GM23338 (cell line): Measurements from ENCODE around the gene RPS2.

Experiments
- CREB1 ChIP-seq: fragments of 250-450 bp; sonication (Bioruptor Pico); IDR thresholded peaks from 2 replicates; pipeline ENCODE4 v1.5.0; 2020; ENCODE audit warnings: low read depth, mild to moderate bottlenecking, moderate library complexity
- EZH2 ChIP-seq: fragments of 200-600 bp; sonication (generic); IDR thresholded peaks from one replicate; pipeline ENCODE4 v1.8.0; 2017; ENCODE audit warnings: antibody characterized with exemption, mild to moderate bottlenecking, low read depth; ENCODE audit not compliant: unreplicated experiment
- EZH2phosphoT487 ChIP-seq: fragments of 200-600 bp; sonication (generic); IDR thresholded peaks from one replicate; pipeline ENCODE4 v1.8.1; 2018; ENCODE audit warnings: antibody characterized with exemption; ENCODE audit not compliant: unreplicated experiment
- JUNB ChIP-seq: IDR thresholded peaks from one replicate; pipeline ENCODE4 v1.6.1; 2016; ENCODE audit warnings: antibody characterized with exemption; ENCODE audit not compliant: unreplicated experiment
- POLR2AphosphoS5 ChIP-seq: IDR thresholded peaks from 2 replicates; pipeline ENCODE4 v1.6.1; 2016; ENCODE audit warnings: antibody characterized with exemption, low read depth
- STAT1 ChIP-seq: IDR thresholded peaks from one replicate; pipeline ENCODE4 v1.6.1; 2016; ENCODE audit warnings: antibody characterized with exemption; ENCODE audit not compliant: unreplicated experiment
- TF ChIP-seq, protein P1 (sequence below), 2 experiments: fragments of 200-600 bp in 1 of 2; sonication (generic) in 1 of 2; conservative IDR thresholded peaks; 2 replicates each; pipeline versions ENCODE4 v1.5.1 to v1.6.1; 2016 to 2017; ENCODE audit warnings: antibody characterized with exemption in 2 of 2, low read depth in 2 of 2, mild to moderate bottlenecking in 2 of 2, moderate library complexity in 1 of 2
- TF ChIP-seq, protein P2 (sequence below): fragments of 250-450 bp; sonication (Bioruptor Pico); IDR thresholded peaks from 2 replicates; pipeline ENCODE4 v1.5.0; 2020; ENCODE audit warnings: mild to moderate bottlenecking, moderate library complexity
- TF ChIP-seq, protein P3 (sequence below): IDR thresholded peaks from 2 replicates; pipeline ENCODE4 v1.6.1; 2016; ENCODE audit warnings: antibody characterized with exemption
- TF ChIP-seq, protein P4 (sequence below): IDR thresholded peaks from one replicate; pipeline ENCODE4 v1.6.1; 2018; ENCODE audit warnings: antibody characterized with exemption; ENCODE audit not compliant: unreplicated experiment

DNA sequence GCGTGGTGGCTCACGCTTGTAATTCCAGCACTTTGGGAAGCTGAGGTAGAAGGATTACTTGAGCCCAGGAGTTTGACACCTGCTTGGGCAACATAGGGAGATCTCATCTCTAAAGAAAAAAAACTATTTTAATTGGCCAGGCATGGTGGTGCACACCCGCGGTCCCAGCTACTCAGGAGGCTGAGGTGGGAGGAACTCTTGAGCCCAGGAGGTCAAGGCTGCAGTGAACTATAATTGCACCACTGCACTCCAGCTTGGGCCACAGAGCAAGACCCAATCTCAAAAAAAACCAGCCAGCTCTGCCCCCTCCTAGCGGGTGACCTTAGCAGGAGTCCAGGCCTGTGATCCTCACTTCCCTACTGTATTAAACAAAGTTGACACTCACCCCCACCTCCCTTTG, 40.5 kb downstream of the RPS2 start:
- TF ChIP-seq EZH2: no peak
- TF ChIP-seq POLR2AphosphoS5: no peak
- TF ChIP-seq, protein P1, sequence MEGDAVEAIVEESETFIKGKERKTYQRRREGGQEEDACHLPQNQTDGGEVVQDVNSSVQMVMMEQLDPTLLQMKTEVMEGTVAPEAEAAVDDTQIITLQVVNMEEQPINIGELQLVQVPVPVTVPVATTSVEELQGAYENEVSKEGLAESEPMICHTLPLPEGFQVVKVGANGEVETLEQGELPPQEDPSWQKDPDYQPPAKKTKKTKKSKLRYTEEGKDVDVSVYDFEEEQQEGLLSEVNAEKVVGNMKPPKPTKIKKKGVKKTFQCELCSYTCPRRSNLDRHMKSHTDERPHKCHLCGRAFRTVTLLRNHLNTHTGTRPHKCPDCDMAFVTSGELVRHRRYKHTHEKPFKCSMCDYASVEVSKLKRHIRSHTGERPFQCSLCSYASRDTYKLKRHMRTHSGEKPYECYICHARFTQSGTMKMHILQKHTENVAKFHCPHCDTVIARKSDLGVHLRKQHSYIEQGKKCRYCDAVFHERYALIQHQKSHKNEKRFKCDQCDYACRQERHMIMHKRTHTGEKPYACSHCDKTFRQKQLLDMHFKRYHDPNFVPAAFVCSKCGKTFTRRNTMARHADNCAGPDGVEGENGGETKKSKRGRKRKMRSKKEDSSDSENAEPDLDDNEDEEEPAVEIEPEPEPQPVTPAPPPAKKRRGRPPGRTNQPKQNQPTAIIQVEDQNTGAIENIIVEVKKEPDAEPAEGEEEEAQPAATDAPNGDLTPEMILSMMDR (conservative IDR thresholded peaks at IDR 0.05; ENCODE audit: low read depth in 2 of 2): no peak
- no peak for TF ChIP-seq EZH2phosphoT487
- TF ChIP-seq, protein P2, sequence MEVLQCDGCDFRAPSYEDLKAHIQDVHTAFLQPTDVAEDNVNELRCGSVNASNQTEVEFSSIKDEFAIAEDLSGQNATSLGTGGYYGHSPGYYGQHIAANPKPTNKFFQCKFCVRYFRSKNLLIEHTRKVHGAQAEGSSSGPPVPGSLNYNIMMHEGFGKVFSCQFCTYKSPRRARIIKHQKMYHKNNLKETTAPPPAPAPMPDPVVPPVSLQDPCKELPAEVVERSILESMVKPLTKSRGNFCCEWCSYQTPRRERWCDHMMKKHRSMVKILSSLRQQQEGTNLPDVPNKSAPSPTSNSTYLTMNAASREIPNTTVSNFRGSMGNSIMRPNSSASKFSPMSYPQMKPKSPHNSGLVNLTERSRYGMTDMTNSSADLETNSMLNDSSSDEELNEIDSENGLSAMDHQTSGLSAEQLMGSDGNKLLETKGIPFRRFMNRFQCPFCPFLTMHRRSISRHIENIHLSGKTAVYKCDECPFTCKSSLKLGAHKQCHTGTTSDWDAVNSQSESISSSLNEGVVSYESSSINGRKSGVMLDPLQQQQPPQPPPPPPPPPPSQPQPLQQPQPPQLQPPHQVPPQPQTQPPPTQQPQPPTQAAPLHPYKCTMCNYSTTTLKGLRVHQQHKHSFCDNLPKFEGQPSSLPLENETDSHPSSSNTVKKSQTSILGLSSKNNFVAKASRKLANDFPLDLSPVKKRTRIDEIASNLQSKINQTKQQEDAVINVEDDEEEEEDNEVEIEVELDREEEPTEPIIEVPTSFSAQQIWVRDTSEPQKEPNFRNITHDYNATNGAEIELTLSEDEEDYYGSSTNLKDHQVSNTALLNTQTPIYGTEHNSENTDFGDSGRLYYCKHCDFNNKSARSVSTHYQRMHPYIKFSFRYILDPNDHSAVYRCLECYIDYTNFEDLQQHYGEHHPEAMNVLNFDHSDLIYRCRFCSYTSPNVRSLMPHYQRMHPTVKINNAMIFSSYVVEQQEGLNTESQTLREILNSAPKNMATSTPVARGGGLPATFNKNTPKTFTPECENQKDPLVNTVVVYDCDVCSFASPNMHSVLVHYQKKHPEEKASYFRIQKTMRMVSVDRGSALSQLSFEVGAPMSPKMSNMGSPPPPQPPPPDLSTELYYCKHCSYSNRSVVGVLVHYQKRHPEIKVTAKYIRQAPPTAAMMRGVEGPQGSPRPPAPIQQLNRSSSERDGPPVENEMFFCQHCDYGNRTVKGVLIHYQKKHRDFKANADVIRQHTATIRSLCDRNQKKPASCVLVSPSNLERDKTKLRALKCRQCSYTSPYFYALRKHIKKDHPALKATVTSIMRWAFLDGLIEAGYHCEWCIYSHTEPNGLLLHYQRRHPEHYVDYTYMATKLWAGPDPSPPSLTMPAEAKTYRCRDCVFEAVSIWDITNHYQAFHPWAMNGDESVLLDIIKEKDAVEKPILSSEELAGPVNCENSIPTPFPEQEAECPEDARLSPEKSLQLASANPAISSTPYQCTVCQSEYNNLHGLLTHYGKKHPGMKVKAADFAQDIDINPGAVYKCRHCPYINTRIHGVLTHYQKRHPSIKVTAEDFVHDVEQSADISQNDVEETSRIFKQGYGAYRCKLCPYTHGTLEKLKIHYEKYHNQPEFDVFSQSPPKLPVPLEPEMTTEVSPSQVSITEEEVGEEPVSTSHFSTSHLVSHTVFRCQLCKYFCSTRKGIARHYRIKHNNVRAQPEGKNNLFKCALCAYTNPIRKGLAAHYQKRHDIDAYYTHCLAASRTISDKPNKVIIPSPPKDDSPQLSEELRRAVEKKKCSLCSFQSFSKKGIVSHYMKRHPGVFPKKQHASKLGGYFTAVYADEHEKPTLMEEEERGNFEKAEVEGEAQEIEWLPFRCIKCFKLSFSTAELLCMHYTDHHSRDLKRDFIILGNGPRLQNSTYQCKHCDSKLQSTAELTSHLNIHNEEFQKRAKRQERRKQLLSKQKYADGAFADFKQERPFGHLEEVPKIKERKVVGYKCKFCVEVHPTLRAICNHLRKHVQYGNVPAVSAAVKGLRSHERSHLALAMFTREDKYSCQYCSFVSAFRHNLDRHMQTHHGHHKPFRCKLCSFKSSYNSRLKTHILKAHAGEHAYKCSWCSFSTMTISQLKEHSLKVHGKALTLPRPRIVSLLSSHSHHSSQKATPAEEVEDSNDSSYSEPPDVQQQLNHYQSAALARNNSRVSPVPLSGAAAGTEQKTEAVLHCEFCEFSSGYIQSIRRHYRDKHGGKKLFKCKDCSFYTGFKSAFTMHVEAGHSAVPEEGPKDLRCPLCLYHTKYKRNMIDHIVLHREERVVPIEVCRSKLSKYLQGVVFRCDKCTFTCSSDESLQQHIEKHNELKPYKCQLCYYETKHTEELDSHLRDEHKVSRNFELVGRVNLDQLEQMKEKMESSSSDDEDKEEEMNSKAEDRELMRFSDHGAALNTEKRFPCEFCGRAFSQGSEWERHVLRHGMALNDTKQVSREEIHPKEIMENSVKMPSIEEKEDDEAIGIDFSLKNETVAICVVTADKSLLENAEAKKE (CRISPR knock-in tag): no peak
- TF ChIP-seq, protein P3, sequence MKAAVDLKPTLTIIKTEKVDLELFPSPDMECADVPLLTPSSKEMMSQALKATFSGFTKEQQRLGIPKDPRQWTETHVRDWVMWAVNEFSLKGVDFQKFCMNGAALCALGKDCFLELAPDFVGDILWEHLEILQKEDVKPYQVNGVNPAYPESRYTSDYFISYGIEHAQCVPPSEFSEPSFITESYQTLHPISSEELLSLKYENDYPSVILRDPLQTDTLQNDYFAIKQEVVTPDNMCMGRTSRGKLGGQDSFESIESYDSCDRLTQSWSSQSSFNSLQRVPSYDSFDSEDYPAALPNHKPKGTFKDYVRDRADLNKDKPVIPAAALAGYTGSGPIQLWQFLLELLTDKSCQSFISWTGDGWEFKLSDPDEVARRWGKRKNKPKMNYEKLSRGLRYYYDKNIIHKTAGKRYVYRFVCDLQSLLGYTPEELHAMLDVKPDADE: no peak
- TF ChIP-seq JUNB: no peak
- no peak for TF ChIP-seq CREB1 (CRISPR knock-in tag)
- TF ChIP-seq STAT1: no peak
- TF ChIP-seq, protein P4, sequence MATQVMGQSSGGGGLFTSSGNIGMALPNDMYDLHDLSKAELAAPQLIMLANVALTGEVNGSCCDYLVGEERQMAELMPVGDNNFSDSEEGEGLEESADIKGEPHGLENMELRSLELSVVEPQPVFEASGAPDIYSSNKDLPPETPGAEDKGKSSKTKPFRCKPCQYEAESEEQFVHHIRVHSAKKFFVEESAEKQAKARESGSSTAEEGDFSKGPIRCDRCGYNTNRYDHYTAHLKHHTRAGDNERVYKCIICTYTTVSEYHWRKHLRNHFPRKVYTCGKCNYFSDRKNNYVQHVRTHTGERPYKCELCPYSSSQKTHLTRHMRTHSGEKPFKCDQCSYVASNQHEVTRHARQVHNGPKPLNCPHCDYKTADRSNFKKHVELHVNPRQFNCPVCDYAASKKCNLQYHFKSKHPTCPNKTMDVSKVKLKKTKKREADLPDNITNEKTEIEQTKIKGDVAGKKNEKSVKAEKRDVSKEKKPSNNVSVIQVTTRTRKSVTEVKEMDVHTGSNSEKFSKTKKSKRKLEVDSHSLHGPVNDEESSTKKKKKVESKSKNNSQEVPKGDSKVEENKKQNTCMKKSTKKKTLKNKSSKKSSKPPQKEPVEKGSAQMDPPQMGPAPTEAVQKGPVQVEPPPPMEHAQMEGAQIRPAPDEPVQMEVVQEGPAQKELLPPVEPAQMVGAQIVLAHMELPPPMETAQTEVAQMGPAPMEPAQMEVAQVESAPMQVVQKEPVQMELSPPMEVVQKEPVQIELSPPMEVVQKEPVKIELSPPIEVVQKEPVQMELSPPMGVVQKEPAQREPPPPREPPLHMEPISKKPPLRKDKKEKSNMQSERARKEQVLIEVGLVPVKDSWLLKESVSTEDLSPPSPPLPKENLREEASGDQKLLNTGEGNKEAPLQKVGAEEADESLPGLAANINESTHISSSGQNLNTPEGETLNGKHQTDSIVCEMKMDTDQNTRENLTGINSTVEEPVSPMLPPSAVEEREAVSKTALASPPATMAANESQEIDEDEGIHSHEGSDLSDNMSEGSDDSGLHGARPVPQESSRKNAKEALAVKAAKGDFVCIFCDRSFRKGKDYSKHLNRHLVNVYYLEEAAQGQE: no peak
